Ishikawa (cell line): ENCODE results near the gene ROBO1.

ENCODE experiments used
- EP300 ChIP-seq: IDR thresholded peaks from 2 replicates; pipeline ENCODE4 v1.6.1; 2012; ENCODE audit warnings: borderline replicate concordance
- NFIC ChIP-seq: IDR thresholded peaks from 2 replicates; pipeline ENCODE4 v1.6.1; 2012
- TAF1 ChIP-seq: IDR thresholded peaks from 2 replicates; pipeline ENCODE4 v1.6.1; 2012; ENCODE audit warnings: low read depth, mild to moderate bottlenecking
- TEAD4 ChIP-seq: IDR thresholded peaks from 2 replicates; pipeline ENCODE4 v1.6.1; 2012
- TF ChIP-seq, protein P1 (sequence below): IDR thresholded peaks from 2 replicates; pipeline ENCODE4 v1.6.1; 2012; ENCODE audit warnings: low read depth, mild to moderate bottlenecking
- TF ChIP-seq, protein P2 (sequence below): IDR thresholded peaks from 2 replicates; pipeline ENCODE4 v1.6.1; 2012

GRCh38 chr3:78844307-78844706, 923.5 kb downstream of the ROBO1 start:
- no peak for TF ChIP-seq TAF1
- TF ChIP-seq, protein P1, sequence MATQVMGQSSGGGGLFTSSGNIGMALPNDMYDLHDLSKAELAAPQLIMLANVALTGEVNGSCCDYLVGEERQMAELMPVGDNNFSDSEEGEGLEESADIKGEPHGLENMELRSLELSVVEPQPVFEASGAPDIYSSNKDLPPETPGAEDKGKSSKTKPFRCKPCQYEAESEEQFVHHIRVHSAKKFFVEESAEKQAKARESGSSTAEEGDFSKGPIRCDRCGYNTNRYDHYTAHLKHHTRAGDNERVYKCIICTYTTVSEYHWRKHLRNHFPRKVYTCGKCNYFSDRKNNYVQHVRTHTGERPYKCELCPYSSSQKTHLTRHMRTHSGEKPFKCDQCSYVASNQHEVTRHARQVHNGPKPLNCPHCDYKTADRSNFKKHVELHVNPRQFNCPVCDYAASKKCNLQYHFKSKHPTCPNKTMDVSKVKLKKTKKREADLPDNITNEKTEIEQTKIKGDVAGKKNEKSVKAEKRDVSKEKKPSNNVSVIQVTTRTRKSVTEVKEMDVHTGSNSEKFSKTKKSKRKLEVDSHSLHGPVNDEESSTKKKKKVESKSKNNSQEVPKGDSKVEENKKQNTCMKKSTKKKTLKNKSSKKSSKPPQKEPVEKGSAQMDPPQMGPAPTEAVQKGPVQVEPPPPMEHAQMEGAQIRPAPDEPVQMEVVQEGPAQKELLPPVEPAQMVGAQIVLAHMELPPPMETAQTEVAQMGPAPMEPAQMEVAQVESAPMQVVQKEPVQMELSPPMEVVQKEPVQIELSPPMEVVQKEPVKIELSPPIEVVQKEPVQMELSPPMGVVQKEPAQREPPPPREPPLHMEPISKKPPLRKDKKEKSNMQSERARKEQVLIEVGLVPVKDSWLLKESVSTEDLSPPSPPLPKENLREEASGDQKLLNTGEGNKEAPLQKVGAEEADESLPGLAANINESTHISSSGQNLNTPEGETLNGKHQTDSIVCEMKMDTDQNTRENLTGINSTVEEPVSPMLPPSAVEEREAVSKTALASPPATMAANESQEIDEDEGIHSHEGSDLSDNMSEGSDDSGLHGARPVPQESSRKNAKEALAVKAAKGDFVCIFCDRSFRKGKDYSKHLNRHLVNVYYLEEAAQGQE = no peak
- TF ChIP-seq NFIC = no peak
- no peak for TF ChIP-seq EP300
- no peak for TF ChIP-seq TEAD4
- TF ChIP-seq, protein P2, sequence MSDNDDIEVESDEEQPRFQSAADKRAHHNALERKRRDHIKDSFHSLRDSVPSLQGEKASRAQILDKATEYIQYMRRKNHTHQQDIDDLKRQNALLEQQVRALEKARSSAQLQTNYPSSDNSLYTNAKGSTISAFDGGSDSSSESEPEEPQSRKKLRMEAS = no peak
